Glomerular visceral epithelial cell (primary cell): ENCODE results near the gene HOXD9.

Source experiments
- DNase-seq: peaks from one replicate; pipeline ENCODE4 v3.0.0-alpha.2; 2016; ENCODE audit errors: extremely low spot score

The HOXD9 gene

DNA sequence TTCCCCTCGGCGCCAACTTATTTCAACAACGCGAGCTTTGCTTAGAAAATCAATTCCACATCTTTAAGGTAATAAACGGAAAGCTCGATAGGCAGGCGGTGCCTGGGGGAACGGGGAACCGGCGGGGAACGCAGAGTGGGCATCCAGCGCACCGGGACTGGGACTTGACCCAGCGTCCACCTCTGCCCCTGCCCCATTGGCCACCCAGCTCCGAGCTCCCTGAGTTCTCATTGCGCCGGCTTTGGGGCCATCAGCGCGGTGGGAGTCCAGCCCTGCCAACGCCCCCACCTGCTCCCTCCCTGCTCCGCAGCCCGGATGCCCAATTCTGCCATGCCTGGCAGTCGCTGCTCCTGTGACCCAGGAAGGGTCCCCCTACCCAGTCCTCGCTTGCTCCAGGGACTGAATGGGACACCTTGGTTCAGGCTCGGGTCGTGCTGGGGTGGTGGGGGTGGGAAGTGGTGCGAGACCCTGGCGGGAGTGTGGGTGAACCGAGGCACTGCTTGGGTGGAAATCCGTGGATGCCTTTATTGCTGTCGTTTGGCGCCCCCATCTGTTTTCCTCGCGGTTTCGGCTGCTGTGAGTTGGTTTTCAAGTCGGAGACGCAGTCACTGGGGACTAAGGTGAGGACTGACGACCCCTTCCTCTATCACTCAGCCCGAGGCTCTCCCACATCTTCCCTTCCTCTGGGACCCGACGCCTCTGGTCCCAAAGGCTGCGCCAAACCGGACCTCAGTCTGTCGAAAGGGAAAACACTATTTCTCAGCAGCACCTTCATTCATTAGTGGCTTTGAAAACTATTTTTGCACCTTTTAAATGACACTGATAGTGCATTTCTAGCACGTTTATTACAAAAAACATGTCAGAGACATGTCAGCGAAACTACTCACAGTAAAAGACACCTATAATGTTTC lies 36.4 kb upstream of the HOXD9 start:
- DNase-seq = no peak

DNA sequence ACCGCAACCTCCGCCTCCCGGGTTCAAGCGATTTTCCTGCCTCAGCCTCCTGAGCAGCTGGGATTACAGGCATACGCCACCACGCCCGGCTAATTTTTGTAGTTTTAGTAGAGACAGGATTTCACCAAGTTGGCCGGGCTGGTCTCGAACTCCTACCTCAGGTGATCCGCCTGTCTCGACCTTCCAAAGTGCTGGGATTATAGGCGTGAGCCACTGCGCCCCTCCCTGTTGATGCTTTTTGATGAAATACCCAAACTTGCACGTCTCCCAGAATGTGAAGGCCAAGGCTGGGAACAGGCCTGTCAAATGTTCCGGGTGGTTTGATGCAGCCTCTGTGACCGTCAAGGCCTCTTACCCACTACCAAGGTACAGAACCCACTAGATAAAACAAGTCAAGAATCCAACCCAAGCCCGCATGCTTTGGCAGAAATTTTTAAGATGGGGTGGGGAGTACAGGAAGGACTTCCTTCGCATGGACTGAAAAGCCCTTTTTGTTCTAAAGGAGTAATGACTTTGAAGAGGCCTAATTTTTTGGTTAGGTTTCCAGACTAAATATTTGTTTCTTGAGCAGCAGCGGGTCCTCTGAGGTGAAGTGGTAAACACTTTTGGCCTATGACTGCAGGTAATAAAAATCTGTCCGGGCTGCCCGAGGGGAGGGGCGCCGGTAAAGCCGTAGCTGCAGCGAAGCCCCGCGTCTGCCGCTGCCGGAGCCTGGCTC lies 35.0 kb upstream of the HOXD9 start:
- DNase-seq = no peak

DNA sequence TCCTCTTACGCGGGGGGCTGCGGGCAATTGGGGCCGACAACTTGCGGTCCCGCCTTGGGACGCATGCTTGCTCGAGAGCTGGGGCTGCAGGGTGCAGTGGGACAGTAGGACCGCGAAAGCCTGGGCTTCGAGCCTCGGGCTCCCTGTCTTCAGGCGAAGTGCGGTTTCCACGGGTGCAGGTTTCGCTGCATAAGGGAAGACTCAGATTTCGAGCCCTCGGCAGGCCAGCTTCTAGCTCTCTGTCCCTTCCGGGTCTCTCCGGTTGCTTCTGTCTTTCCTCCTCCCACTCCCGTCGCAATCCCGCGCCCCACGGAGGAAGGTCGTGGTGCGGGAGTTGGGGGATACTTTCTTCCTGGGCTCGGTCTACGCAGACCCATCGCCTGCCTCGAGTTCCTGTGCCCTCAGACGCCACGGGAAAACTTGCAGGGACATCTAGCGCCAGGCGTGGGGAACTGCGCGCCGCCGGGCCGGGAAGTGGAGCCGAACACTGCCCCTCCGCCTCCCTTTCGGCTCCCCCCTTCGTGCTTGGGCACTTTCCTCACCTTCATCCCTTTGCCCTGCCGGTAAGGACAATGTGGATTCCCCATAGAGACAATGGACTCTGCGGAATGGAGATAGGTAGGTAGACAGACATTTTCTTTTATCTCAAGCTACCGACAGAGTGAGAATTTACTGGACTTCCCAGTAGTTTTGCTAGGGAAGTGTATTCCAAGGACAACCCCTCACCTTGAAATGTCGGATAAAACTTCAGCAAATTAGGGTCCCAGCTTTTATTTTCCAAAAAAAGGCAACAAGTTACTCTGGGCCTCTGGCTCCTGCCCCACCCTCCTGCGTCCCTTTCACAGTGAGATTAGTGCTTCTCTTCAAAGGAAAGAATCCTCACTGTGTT lies 34.2 kb upstream of the HOXD9 start:
- DNase-seq = peak; percentile 59

DNA sequence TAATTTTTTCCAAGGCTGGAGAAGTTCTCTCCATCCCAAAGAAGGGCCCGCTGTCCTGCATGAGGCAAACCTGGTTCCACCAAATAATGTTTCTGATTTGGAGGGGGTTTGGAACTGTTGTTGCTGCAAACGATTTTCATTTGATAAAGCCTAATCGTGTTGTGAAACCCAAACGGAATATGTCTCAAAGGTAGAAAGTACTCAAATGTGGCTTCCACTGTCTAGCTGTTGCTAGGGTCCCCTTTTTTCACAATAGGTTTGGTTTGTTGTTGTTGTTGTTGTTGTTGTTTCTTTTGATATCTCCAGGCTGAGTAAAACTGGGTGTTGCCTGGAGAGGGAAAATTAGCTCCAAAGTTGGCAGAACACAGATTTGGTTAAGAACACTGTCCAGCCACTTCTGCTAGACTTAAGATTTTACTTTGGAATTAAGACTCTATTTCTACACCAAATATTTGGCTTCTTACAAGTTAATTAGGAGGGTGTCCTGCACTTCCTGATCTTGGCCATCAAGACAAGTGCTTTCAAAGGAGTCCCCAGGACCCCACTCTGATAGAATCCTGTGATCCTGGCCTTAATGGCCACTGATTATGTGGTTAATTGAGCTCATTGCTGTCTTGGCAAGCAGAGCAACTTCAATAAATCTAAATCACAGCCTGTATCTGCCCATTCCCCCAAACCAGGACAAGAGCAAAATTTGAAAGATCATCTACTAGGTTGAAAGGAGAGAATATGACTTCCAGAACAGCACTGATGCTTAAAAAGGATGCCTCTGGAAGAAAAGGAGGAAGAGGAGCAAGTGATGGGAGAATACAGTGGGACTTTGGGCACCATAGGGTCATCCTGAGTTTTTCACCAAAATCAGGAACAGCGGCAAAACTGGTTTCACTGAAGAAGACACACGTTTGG lies 33.3 kb upstream of the HOXD9 start:
- DNase-seq = no peak

DNA sequence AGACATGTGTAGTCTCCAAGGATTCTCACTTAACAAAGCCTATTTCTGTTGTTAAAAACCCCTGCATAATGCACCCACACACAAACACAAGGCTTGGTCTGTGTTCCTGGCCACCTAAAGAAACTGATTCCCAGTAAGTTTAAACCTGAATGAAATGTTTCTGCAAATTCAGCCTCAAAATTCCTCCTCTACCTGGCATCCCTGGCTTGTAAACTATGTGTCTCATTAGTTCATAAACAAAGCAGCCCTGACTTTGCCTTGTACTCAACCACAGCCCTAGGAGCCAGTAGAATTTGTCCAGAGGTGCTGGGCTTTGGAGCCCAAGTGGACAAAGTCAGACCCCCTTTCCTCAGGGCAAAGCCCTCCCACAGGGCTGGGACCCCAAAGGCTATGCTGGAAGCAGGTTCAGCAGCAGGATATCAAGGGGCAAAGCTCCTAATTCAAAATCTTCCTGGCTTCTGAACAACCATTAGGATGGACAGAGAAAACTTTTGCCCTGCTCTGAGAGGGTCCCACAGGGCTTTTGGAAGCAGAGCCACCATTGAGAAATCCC lies 32.6 kb upstream of the HOXD9 start:
- DNase-seq = no peak

DNA sequence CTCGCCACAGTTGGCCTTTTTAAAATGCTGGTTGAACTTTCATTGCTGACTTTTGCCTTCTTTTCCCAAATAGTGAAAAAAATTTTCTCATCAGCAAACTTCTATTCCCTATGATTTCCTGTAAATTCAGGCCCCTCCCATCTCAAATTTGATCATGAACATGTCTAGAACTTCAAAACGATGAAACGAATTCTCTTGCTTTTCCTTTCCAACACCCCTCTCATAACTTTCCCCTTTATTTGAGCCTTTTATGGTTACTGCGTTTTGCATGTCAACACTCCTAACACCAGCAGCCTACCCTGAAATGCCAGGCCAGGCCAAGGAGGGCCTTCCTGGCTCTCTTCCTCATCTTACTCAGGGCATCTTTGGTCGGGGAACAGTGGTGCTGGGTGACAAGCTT lies 31.7 kb upstream of the HOXD9 start:
- no peak for DNase-seq

DNA sequence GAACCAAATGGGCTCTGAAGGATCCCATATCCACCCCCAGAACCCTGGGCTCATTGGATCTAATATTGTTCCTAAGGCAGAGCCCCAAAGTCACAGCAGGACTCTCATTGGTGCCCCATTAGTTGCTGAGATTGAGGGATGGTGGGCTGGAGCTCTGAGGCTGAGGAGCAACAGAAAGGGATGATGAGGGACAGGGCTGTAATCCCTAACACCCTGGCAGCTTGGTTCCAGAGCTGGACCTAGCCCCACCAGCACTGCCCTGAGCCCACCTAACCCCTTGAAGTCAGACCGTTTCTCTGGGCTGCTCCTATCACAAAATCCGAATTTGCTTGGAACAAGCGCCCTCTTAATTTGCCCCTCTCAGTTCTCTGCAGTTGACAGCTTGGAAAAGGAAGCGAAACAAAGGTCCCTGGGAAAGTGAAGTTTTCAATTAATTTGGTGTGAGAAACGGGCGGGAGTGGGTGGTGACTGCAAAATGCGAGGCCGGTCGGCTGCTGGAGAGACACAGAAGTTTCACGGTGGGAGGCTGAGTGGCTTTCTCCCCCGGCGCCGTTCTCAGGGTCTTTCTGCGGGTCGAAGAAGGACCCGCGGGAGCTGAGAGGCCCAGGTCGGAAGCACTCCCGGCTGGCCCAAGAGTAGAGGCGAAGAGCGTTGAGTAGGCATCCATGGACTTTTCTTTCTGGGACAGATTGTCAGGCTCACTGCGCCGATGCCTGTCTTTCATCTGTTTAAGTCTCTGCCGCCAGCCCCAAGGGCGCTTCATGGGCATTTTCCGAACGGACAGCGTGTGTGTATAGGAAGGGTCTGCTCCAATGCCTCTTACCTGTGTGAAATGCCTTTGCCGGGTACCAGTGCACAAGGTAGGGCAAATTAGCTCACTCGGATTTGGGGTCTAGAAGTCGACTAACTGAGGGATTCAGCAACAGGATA lies 30.9 kb upstream of the HOXD9 start:
- DNase-seq = no peak

DNA sequence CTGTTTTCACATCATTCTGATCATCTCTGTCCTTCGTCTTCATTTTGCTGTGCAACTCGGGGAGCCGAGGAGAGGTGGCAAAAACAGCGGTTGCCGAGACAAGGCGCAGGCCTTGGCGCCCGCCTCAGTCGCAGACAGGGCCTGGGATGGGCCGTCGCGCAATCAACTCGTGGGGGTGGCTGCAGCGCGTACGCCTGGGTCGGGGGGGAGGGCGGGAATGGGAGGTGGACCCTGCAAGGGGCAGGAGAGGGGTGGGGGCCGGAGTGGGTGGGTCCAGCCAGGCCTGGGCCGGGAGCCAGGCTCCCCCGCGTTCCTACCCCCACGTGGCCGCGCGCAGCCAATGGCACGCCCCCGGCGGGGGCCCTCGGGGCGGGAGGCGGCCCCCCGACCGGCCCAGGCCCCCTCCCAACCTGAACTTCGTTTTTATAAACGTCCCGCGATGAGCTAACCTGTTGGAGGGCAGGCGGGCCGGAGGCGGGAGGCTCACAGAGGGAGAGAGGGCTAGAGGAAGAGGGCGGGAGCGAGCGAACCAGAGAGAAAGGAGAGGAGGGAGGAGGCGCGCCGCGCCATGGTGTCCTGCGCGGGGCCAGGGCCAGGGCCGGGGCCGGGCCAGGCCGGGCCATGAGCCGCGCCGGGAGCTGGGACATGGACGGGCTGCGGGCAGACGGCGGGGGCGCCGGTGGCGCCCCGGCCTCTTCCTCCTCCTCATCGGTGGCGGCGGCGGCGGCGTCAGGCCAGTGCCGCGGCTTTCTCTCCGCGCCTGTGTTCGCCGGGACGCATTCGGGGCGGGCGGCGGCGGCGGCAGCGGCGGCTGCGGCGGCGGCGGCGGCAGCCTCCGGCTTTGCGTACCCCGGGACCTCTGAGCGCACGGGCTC lies 30.0 kb upstream of the HOXD9 start, which contains the start of gene HOXD13:
TSS of gene HOXD13 (plus strand) at position 452 of the 875 bp plus-strand sequence. CDS start at position 622, 170 bp downstream.
- no peak for DNase-seq

DNA sequence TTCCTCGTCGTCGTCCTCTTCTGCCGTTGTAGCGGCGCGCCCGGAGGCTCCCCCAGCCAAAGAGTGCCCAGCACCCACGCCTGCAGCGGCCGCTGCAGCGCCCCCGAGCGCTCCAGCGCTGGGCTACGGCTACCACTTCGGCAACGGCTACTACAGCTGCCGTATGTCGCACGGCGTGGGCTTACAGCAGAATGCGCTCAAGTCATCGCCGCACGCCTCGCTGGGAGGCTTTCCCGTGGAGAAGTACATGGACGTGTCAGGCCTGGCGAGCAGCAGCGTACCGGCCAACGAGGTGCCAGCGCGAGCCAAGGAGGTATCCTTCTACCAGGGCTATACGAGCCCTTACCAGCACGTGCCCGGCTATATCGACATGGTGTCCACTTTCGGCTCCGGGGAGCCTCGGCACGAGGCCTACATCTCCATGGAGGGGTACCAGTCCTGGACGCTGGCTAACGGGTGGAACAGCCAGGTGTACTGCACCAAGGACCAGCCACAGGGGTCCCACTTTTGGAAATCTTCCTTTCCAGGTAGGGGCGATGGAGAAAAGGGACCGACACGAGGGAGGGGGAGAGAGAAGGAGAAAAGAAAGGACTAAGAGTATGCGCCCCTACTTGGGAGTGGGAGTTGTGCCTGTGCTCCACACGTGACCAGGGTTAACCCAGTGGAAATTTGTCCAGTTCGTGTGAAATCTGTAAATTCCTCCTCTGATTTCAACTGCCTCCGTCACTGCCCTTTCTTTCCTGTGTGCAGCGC lies 29.2 kb upstream of the HOXD9 start:
- no peak for DNase-seq

DNA sequence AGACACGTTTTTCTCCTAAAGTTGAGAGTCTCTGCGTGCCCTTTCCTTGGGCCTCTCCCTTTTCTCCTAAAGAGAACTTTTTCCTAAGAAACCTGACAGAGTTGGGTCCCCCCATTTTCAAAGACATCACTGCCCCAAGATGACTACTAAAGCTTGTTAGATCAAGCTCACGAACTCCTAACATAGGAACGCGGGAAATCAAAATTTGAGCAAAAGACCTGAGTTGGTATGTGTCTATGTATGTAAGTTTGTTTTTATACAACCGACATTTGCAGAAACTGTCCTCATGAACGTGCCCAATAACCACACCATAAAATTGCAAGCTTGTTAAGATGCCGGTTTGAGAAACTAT lies 28.6 kb upstream of the HOXD9 start:
- no peak for DNase-seq

DNA sequence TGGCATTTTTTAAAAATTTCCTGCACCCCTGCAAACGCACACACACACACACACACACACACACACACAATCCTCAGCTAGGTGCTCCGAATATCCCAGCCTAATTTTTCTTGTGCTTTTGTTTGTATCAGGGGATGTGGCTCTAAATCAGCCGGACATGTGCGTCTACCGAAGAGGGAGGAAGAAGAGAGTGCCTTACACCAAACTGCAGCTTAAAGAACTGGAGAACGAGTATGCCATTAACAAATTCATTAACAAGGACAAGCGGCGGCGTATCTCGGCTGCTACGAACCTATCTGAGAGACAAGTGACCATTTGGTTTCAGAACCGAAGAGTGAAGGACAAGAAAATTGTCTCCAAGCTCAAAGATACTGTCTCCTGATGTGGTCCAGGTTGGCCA lies 28.2 kb upstream of the HOXD9 start:
- DNase-seq = no peak

DNA sequence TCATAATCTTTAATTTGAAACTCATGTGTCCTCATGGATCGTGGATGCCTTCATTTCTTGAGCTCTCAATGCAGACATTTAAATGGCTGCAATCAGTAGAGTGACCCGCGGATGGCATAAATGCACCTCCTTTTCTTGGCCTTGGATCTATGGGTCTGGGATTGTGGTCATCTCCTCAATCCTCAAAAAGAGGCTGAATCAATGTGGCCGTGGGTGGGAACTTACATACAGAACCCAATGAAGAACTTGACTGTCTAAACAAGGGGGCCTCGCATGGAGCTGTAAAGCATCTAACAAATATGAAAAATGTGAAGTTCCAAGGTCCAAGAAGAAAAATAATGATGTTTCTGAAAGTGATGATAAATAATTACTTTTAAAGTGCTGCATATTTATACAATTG lies 27.1 kb upstream of the HOXD9 start:
- no peak for DNase-seq

DNA sequence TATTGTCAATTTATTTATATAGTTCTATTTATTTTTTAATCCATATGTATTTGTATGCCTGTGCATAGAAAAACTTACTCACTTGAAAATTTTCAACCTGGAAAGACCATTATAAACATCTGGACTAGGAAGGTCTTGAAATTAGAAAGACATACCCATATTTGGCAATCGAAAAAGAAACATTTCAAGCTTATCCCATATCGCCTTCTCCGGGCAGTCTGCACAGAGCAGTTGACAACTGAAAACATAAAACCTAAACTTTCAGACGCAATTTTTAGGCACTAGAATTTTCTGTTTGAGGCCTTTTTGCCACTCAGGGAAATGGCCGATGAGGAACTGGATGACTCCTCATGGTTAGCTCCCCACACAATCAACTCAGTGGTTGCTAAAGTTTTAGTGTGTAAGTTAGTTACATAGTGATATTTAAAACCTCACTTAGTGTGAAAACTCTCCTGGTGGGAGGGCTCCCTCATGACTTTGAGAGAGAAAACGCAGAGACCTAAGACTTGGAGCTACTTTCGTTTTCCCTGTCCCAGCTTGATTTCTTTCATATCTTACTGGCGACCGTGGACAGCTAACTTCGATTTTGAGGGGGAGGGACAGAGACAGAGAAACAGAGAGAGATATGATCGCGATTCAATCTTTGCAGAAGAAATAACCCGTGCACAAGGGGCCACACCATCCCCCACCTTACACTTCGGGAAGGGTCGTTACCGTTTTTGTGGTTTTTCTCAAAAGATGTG lies 26.1 kb upstream of the HOXD9 start:
- DNase-seq = no peak

DNA sequence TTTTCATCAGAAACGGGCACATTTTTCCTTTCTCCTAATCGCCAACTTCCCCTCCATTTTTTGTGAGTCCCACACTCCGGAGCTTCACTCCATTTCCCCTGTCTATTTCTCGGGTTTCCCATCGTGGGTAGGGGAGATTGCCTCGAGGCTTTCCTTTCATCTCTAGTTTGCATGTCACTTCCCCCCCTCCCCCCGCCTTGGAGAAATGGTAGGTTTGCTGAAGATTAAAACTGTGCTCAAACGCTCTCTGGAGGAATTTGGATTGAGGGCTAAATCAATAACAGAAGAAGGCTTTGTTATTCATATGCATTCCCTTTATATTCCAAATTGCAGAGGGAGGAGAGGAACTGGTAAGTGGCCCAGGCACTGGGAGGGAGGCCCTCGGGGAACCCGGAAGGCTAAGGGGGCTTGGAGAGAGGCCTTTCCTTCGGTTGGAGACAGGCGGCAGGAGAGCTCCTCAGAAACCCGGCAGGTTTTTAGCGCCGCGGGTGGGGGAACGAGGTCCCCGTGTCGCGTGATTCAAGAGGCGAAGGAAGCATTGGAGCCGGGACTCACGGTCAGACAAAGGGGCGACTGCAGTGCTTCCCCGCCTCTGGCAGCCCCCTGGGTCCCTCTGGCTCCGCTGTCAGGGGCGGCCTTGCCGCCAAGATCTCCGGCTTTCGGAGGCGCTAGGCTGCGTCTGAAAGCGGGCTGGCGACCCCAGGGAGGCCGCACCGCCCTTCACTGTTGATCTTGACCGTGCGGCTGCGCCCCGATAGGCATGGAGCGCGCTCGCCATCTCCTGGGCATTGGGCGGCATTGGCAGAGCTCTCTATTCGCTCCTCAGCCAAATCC lies 25.3 kb upstream of the HOXD9 start:
- peak; percentile 81 for DNase-seq

DNA sequence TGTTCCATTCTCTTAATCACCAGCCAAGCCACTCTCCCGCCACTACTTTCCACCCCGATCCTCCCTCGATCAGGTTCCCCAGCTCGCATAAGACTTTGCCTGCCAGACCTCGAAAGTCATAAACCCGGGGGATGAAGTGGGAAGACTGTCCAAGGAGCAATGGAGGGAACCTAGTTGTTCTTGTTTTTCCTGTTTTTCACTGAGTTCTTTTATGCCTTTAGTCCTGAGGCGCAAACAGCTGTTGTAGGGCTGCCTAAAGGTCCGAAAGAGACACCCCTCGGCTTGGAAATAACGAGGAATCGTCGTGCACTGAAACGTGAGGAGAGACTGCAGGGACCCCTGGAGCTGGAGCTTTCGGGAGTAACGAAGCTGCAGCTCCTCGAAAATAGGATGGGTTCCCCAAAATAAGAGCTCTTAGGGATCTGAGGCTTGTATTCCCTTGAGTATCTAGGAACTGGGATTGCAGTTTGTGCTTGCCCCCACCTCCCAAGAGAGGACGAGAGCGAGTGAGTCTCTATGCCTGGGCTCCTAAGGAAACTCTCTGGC lies 24.6 kb upstream of the HOXD9 start:
- no peak for DNase-seq
